C4-2B (cell line): ENCODE results near the gene DBNDD1.

Experiments used
- CTCF ChIP-seq: fragments of 450-650 bp; conservative IDR thresholded peaks from 2 replicates; pipeline ENCODE4 v1.5.1; 2017; ENCODE audit warnings: mild to moderate bottlenecking
- ZFX ChIP-seq: fragments of 450-650 bp; IDR thresholded peaks from 2 replicates; pipeline ENCODE4 v1.6.1; 2017

DNA sequence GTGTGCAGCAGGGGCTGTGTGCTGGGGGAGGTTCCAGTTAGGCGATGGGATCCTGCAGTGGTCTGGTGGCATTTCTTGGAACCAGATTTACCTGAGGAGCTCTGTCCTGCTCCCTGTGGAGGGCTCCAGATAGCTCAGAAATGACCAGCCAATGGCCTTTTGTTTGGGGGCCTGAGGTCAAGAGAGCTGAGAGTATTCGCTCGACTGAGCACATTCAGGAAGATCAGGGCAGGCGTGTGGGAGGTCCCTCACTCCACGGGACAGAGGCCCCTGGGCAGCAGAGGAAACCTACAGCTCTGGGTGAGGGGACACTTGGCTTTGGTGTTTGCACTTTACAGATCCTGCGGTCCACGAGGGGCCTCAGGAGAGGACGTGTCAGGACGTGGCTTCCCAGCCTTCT lies 52.5 kb downstream of the DBNDD1 start:
- TF ChIP-seq CTCF (no peak), ZFX (no peak)
